HG03558 (cell line): ENCODE measurements around the gene SDHAF2.
"Not testable (repeated sequence)": the region's sequence is repeated elsewhere in the genome, so short reads cannot be mapped to it uniquely, and the experiment has no call there.

ENCODE experiments used
- ATAC-seq: cut with Tn5 transposase; IDR thresholded peaks from one replicate; pipeline ENCODE4 v1.9.1; 2021; ENCODE audit warnings: moderate number of reproducible peaks; ENCODE audit not compliant: unreplicated experiment; ENCODE audit errors: extremely low read depth

The SDHAF2 gene

DNA sequence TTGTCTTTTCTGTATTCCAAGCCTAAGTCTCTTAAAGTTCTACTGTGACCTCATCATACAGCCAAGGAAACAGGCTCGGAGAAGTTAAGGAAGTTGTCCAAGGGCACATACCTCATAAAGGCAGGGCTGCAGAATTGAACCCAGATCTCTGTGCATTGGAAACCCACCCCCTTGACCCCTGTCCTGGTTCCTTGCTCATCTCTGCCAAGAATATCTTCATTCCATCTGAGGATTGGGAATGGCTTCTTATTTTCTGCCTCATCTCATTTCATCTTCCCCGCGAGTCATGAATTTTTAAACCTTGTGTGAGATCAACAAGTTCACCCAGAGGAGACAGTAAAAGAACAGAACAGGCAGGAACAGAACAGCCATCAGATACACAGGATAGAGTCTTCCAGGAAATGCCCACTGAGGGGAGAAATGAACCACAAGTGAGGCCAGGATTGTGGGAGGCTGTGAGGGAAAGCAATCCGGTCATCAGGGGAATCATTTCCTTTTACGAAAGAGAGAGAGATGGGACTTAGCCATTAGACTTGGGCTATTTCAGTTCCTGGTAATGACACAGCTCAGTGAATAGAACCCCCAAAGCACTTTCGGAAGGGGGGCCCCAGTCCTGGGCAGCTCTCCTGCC is 44.2 kb downstream of the SDHAF2 start:
- no peak for ATAC-seq

DNA sequence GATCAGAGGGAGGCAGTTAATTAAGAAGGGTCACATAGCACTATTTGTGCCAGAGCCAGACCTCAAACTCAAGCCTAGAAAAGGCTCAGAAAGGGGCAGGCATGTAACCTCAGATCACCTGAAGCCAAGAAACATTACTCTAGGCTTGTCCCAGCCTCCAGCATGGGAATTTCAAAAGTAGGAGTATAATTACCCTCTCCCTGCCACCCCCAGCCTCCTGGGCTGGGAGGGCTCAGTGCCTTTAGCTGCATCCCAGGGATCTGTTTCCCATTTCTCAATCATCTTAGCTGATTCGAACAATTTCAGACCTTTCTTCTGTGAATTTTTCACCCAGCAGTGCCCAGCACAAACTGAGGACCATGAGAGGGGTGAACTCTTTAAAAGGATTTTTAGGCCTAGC is 45.5 kb downstream of the SDHAF2 start:
- no peak for ATAC-seq

DNA sequence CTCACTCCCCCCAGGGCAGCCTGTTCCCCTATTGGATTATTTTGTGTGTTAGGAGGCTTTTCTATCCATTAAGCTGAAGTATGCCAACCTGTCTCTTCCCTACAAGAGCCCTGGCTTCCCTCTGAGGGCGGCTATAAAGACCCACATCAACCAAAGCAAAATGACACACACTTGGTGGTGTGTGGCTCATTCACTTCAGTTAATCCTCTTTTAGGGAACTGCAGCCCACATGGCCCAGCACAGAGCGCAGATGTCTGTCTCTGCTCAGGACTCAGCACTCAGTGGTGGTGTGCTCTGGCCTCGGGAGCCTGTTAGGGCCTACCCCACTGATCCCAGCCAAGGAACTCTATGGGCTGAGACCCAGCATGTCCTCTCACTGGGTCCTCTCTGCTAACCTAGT is 46.4 kb downstream of the SDHAF2 start:
- no peak for ATAC-seq

DNA sequence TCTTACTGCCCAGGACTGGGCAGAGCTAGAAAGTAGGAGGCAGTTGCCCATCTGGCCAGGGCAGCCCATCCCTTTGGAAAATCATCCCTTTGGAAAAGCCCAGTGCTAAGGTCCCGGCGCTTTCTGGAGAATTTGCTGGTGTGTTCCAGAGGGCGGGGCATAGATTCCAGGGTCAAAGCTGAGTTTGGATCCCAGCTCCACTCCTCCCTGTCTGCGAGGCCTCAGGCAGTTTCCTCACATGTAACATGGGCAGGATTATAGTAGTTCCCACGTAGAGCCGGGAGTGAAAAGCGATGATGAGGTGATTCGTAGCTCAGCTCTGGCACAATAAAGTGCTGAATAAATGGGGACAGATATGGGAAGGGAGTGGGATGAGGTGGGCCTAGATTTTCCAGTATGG is 47.2 kb downstream of the SDHAF2 start:
- no peak for ATAC-seq

DNA sequence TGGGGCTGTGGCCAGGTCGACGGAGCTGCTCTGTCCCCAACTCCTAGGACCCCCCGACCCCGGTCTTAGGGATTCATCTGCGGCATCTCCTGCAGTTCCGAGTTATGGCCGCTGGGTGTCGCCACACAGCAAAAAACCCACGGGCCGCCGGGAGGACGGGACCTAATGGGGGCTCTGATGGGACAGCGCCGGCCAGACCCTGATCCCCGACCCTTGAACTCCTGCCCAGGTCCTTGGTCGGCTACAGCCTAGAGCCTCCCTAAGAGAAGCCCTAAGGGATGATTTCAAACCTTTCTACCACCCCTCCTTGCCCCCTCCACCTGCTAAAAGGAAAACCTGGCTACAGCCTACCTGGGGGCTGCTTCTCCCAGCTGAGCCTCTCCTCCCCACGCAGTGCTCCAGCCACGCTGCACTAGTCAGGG is 47.8 kb downstream of the SDHAF2 start:
- no peak for ATAC-seq

DNA sequence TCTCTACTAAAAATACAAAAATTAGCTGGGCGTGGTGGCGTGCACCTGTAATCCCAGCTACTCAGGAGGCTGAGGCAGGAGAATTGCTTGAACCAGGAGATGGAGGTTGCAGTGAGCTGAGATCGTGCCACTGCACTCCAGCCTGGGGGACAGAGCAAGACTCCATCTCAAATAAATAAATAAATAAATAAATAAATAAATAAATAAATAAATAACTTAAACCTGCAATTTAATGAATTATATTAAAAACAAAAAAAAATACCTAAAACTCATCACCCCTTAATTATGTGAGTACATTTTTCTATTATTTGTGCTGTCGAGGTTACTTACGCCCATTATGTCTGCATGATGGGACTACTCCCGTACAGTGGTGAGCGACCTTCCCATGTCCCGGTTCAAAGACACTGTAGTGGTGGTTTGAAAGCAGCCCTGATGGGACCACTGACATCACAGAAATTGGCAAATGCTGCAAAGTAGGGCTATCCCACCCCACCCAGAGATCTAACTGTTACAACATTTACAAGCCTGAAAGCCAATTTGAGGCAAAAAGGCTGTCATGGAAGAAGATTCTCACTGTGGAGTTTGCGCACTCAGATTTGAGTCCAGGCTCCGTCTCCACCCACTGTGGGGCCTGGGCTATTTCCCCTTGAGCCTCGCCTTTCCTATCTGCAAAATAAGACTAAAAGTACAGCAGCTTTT is 49.6 kb downstream of the SDHAF2 start:
- ATAC-seq, result not testable (repeated sequence)

DNA sequence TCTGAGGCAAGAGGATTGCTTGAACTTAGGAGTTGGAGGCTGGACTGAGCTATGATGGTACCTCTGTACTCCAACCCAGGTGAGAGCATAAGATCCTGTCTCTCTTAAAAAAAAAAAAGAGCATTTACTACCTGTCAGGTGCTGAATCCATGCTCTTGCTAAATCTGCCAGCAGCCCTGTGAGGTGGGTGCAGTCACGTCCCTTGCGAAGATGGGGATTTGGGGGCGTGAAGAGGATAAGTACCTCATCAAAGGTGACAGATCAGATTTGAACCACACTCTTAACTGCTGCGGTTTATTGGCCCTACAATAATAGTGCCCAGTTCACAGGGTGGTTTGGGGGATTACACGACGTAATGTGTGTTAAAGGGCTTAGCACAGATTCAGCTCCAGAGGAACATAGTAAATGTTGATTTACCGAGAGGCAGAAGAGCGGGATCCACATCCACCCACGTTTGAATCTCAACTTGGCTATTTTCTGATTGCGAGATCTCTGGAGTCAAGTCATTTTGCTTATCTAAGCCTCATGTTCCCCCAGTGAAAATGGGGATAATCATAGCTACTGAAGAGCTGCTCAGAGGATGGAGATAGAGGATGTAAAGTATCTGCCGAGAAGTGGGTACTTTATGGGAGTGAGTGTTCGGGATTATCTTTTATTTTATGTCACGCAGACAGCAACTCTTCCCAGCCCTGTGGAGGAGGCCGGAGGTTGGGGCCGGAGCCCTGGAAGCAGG is 50.5 kb downstream of the SDHAF2 start:
- ATAC-seq, result no peak

DNA sequence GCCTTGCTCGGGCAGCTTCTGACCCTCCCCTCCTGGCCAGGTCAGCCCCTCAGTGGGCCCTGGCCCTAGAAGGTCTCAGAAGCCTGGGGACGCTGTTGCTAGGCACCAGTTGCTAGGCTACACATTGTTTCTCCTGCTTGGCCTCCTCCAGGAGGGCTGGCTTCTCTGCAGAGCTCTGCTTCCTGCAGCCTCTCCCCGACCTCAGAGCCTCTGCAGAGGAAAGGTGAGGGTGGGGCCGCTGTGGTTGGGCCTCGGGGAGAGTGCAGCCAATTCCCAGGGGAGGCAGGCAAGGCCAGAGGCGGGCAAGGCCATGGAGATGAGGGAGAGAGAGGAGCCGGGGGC is 51.0 kb downstream of the SDHAF2 start:
- ATAC-seq, result no peak

DNA sequence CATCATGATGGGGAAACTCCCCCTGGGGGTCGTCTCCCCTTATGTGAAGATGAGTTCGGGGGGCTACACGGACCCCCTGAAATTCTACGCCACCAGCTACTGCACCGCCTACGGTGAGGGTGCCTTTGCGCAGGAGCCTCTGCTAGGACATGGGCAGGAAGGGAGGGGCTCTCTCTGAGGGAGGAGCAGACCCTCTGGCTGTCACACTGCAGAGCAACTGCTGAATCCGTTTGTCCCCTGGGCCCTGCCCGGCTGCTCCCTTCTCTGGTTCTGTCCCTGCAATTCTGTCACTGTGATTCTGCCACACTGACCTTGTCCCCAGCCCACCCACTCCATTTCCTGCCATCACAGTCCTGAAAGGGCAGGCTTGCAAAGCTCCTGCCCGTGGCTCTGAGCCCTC is 51.9 kb downstream of the SDHAF2 start:
- no peak for ATAC-seq

DNA sequence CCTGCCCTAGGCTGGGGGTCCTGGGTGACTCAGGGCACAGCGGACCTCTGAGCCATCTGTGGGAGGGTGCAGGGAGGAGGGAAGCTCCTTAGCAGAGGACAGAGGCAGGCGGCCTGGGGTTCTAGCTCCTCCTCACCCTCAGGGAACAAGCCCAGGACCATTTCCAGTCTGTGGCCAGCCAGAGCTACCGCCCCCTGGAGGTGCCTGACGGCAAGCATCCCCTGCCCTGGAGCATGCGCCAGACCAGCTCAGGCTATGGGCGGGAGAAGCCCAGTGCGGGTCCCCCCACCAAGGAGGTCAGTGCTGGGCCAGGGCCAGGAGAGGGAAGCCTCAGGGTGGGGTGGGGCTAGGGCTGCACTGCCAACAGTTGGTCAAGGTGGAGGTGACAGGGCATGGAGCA is 52.6 kb downstream of the SDHAF2 start:
- ATAC-seq, result no peak

DNA sequence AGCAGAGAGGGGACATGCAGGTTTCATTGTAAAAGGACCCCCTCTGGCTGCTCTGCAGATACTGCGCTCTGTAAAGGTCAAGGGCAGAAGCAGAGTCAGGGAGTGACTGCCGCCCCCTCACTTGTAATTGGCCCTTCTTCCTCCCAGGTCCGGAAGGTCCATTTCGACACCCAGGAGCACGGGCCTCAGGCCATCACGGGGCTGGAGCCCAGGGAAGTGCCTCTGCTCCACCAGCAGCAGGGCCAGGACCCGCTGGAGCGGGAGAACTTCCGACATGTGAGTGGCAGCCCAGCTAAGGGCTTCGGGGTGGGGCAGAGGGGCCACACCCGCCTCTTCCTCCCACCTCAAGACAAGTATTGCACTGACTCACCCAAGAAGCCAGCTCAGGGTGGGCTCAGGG is 54.6 kb downstream of the SDHAF2 start:
- ATAC-seq, result no peak

DNA sequence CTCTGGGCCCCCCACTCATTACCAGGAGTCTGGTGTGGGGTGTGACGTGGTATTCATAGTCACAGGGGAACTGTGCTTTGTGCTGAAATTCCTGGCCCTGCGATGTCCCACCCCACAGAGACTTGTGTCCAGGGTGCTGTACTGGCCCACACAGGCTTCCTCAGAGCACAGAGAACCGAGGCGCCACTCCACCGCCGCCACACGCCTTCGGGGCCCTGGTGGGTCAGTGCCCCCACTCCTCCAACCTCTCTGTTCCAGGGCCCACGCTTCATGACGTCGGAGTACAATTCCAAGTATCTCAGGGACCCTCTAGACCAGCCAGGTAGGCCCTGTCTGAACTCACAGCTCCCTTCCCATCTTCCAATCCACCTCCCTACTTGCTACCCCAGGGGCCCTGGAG is 55.2 kb downstream of the SDHAF2 start:
- no peak for ATAC-seq

DNA sequence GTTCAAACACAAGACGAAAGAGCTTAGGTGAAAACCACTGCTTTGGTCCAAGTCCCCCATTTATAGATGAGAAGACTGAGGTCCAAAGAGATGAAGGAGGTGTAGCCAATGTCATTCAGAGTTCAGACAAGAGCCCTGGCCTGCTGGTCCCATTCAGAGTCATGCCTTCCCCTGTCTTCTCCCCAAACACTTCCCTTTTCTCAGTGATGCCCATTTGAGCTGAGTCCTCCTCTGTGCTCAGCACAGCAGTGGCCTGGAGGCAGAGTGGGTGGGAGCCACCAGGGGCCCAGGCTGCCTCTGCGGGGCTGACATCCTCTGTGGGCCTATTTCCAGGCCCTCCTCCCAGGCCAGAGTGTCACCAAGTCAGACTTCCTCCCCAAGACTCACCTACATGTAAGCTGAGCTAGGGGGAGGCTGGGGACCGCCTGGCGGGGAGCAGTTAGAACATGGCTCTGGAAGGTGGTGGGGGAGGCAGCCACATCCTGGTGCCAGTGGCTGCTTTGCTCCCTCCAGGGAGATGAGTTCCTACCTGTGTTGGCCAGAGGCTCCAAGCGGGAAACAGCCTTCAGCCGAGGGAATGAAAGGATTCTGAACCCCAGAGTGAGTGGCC is 56.2 kb downstream of the SDHAF2 start:
- ATAC-seq, result no peak

DNA sequence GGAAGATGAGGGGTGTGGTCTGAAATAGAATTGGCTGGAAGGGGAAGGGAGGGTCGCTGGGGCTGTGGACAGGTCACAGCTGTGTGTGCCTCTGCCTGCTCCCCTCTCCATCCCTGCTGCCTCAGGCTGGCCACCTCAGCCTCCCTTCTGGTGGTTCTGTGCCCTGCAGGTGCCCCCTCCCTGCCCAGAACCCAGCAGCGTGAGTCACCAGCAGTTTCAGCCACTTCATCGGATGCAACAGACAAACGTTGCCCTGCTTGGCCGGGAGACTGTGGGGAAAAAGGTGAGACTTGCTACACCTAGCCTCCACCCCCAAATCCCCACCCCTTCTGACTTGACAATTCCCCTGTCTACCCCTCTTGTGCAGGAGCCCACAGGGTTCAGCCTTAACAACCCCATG is 56.9 kb downstream of the SDHAF2 start:
- ATAC-seq, result no peak

DNA sequence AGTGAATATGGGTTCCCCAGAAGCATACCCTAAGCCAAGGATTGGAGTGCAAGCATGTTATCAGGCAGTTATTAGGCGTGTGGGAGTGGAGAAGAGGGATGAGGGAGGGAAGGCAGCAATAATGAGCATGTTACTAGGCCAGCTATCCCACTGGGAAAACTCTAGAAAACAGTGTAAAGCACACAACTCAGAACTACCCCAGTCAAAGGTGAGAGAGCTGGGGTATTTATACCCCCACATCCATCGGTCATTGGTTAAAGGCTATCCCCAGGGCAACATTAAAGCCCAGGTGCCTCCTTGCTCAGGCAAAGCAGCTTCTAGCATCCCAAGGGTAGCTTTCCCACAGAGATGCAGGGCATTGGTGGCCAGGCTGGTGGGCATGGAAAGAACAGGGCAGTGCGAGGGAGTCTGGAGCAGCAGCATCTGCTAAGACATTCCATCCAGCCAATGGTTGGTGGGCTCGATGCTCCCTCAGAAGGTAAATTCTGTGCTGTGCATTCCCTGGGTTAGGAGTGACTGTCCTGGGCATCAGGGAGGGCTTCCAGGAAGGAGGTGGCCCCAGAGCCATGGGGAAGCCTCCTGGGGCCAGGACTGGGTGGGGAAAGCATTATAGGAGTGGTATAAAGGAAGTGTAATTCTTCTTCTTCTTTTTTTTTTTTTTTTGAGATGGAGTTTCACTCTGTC is 57.6 kb downstream of the SDHAF2 start:
- no peak for ATAC-seq

DNA sequence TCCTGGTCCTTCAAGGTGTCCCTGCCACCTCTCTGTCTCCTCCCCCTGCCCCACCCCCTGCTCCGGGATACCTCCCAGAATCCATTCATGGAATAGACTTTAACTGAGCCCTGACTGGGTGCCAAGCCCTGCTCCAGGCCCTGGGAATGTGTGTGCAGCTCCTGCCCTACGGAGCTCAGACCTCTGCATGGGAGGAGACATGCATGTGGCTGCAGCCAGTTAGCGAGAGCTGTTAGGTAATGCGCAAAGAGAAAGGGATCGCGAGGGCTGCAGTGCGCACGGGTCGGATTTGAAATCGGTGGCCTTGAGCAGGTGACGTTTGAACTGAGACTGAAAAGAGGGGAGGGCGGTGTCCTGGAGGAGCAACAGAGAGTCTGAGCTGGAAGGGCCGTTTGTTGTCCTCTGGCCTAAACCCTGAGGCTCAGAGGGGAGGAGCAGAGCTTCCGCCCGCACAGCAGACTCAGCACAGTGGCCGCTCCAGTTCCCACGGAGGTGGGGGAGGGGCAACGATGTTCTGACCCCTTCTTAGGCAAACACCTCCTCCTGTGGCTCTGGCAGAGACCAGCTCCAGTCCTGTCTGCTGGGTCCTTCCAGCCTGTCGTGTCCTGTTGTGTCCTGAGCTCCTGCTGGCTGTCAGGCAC is 58.8 kb downstream of the SDHAF2 start:
- ATAC-seq, result no peak

DNA sequence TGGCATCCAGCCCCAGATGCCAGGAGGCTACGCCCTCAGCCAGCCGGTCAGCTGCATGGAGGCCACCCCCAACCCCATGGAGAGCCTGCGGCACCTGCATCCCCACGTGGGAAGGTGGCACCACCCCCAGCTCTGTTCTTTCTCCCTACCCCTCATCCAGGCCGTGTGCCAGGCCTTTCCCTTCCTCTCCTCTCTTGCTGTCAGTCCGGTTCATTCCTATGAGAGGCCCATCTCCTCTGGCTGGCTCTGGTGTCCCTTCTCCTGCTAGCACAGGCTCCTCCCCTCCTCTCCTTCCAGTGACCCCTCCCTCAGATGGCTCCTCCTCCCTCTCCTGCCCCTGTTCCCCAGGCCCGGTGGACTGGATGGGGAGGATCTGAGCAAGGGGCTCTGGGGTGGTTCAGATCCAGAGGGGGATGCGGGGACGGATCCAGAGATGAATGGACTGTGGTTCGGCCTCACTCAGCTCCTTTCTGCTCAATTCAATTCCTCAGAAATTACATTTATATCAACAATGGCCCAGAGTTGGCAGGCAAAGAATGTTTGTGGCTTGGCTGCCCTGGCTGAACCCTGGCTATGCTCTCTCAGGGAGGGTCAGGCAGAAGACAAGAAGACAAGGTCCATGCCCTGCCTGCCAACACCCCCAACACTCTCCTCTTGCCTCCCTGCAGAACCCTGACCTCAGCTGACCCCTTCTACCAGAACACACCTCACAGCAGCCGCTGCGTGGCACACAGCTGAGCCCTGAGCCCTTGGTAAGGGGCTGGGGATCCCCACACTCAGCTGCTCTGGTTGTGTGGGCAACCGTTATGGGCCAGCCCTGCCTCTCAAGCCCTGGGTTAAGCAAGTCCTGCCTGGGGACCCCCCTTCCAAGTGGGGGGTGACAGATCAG is 60.2 kb downstream of the SDHAF2 start:
- ATAC-seq, result no peak

DNA sequence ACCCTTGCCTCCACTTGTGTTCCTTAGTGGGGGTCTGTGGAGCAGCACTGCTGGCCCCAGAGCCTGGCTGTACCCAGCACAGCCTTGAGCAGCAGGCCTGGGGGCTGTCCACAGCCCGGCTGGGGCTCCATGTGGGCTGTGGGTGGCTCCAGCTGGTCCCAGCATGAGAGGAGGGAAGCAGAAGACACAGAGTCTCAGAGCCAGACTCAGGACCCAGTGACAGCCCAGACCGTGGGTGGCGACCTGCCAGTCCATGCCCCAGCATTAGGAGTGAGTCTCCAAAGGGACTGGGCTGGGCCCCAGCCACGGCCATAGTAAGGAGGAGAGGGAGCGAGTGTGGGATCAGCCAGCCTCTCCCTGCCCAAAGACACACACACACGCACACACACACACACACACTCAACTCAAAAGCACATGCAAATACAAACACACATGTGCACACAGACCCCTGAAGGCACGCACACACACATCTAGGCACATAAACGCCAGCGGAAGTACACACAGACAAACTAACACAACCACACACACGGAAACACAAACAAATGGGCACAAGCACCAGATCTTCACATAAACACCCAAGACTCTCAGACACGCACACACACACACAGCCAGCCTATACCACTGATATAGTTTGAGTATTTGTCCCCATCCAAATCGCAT is 61.9 kb downstream of the SDHAF2 start:
- no peak for ATAC-seq
